Activated B cell treated with CpG ODN at 0.5 μM for 24 hours (primary cell): ENCODE data around the gene CBX2. TPM values are rescaled to one million over a fixed set of nuclear protein-coding genes. Genes with fewer than 3 reads are reported as not detected.
A peak's percentile ranks its signal among the peaks of the same experiment; 100 is the strongest.

Experiments
- ATAC-seq: fragments of 200-7000 bp; cut with Tn5 transposase; one replicate; pipeline ENCODE4 v1.10.0; 2021; ENCODE audit warnings: low read depth, mild to moderate bottlenecking, moderate library complexity
- CTCF ChIA-PET: fragments of 350-600 bp; sonication (Branson Sonifier 250); formaldehyde crosslinking; loops from one replicate; lab custom pipeline; 2021; ENCODE audit warnings: antibody characterized with exemption; lab: Charles Lee
- POLR2A ChIA-PET: fragments of 350-600 bp; sonication (Branson Sonifier 250); formaldehyde crosslinking; loops from one replicate; lab custom pipeline; 2021; ENCODE audit warnings: antibody characterized with exemption; lab: Charles Lee
- DNase-seq: peaks from one replicate; pipeline ENCODE4 v3.0.0; 2022
- H3K27ac Mint-ChIP-seq: one replicate; pipeline ENCODE4 v1.8.0; 2020; ENCODE audit warnings: mixed read lengths
- H3K27me3 Mint-ChIP-seq: one replicate; pipeline ENCODE4 v1.8.0; 2021; ENCODE audit warnings: mixed read lengths
- H3K36me3 Mint-ChIP-seq: one replicate; pipeline ENCODE4 v1.8.0; 2021; ENCODE audit warnings: low read depth, mixed read lengths
- H3K4me1 Mint-ChIP-seq: one replicate; pipeline ENCODE4 v1.8.0; 2021; ENCODE audit warnings: mixed read lengths
- H3K4me3 Mint-ChIP-seq: one replicate; pipeline ENCODE4 v1.8.0; 2020; ENCODE audit warnings: mild to moderate bottlenecking, mixed read lengths
- H3K9me3 Mint-ChIP-seq: one replicate; pipeline ENCODE4 v1.8.0; 2020; ENCODE audit warnings: mixed read lengths
- CTCF ChIP-seq: fragments of 200-600 bp; IDR thresholded peaks from one replicate; pipeline ENCODE4 v1.8.0; 2022; ENCODE audit warnings: antibody characterized with exemption, mild to moderate bottlenecking
- intact Hi-C: fragments of 100-400 bp; cut with micrococcal nuclease; formaldehyde crosslinking; loops from one replicate; pipeline ENCODE4 v1.15.1; 2024
- total RNA-seq: library from RNA; stranded (reverse); gene quantifications from 2 replicates; pipeline ENCODE4 v1.2.3, GENCODE V29; 2022

The CBX2 gene
- total RNA-seq, 1 donor from 2014 or later: 0.67 TPM

DNA sequence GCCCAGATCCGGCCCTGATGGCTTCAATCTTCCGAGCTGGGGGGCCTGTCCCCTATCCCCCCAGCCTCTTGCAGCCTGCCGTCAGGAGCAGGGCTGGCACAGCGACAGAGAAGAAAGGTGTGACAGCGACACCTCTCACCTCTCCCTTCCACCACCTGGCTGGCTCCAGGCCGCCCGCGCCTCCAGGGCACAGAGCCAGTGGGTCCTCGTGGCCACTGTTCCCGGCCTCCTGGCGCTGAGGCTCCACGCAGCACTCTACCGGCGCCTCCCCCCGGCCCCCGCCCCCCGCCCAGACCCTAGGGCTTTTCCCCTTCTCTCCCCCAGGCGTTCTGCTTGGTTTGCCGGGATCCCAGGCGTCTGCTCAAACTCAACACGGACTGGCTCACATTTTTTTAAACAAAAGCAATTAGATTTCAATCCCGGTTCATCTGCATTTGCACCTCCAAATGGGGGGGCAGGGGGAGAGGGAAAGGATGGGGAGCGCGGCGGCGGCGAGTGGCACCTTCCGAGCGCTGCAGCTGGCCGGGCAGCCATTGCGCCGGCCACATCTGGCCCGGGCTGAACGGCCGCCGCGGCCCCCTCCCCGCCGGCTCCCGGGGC, 31.7 kb downstream of the CBX2 start:
- H3K27ac Mint-ChIP-seq: no peak overlapping the region
- peaks cover 43% of the 10 kb centered on the region for H3K4me1 Mint-ChIP-seq
- CTCF ChIA-PET: interaction anchor here (1.2 to 2.2 kb wide), 2 partner anchors 27 to 160 kb away, joined by 3 to 7 read pairs; no protein-coding TSS in a partner anchor
- DNase-seq (no peak), ATAC-seq (no peak)
- intact Hi-C loops: loop anchor here (2.0 to 10.0 kb wide), 3 partner anchors 13 to 1705 kb away; partner anchors contain the start of genes ACTG1, BAHCC1 and CBX8
- no peaks in the 10 kb centered on the region for H3K9me3 Mint-ChIP-seq
- peaks cover 2% of the 10 kb centered on the region for H3K36me3 Mint-ChIP-seq
- H3K4me3 Mint-ChIP-seq: no peak overlapping the region
- POLR2A ChIA-PET: interaction anchor here (1.0 to 18.2 kb wide), 2 partner anchors 27 to 32 kb away, joined by 3 to 212 read pairs; partner anchors contain the start of gene CBX4
- TF ChIP-seq CTCF: no peak
- H3K27me3 Mint-ChIP-seq: peaks cover 56% of the 10 kb centered on the region

- Mint-ChIP-seq H3K36me3 (no peaks in the 10 kb centered on the region), H3K27ac (peak overlapping the region; percentile 46), H3K4me1 (peaks cover 36% of the 10 kb centered on the region), H3K4me3 (peak overlapping the region; percentile 15), H3K27me3 (peaks cover 51% of the 10 kb centered on the region), H3K9me3 (no peaks in the 10 kb centered on the region)
- intact Hi-C loops: loop anchor here (1.0 to 2.0 kb wide), 3 partner anchors 10 to 32 kb away; partner anchors contain the start of gene CBX8
- no peak for TF ChIP-seq CTCF
- CTCF ChIA-PET: interaction anchor here (1.3 to 2.2 kb wide), 3 partner anchors 21 to 30 kb away, joined by 3 to 7 read pairs (median 5); no protein-coding TSS in a partner anchor
- ATAC-seq (peak; percentile 86), DNase-seq (no peak)
- POLR2A ChIA-PET: interaction anchor here (0.6 to 18.2 kb wide), 5 partner anchors 8 to 31 kb away, joined by 3 to 212 read pairs (median 3); partner anchors contain the start of genes CBX4 and CBX8
Measured at GRCh38 chr17:79810130-79811010, 32.4 kb downstream of the CBX2 start.

DNA sequence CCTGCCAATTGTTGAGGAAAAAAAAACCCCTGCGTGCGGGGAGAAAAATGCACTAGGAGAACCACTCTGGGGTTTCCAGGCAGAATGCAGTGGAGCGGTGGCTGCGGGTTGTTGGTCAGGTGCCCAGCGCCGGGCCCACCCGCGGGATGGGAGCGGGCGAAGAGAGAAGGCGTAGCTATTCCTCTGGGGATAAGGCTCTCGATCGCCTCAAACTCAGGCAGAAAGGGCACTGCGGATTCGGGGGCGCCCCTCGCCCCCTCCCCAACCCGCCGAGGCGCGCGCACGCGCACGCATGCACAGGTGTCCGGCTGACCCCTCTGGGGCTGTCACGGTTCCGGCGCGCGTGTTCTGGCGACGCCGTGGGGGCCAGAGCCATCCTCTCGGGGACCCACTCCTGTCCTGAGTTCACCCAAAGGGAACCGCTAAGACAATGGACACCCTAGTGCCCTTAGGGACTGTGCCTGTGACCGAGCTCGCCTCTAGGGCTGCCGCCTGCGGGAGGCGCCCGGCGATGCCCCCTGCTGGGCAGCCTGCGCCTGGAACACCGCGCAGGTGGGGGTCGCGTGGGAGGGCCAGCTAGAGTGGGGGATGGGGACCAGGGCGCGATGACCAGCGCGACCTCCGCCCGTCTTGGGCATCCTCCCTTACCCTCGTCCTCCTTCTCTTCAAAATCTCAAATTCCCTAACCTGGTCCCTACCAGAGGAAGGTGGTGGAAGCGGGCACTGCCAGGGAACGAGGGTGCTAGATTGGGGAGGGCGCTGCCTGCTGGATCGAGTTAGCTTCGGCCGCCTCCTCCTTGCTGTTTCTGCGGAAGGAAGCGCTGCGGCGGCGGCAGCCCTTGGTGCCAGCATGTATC, 33.3 kb downstream of the CBX2 start:
- no peaks in the 10 kb centered on the region for H3K36me3 Mint-ChIP-seq
- H3K27ac Mint-ChIP-seq: peak overlapping the region; percentile 46
- CTCF ChIA-PET: interaction anchor here (1.0 to 2.3 kb wide), 6 partner anchors 13 to 179 kb away, joined by 3 to 8 read pairs (median 4); no protein-coding TSS in a partner anchor
- POLR2A ChIA-PET: interaction anchor here (0.6 to 18.2 kb wide), 9 partner anchors 9 to 1699 kb away, joined by 3 to 212 read pairs (median 4); partner anchors contain the start of genes CBX4 and CBX8
- DNase-seq (no peak), ATAC-seq (no peak)
- no peaks in the 10 kb centered on the region for H3K9me3 Mint-ChIP-seq
- intact Hi-C loops: loop anchor here (1.0 to 2.0 kb wide), 3 partner anchors 11 to 31 kb away; partner anchors contain the start of gene CBX8
- peak overlapping the region; percentile 46 for H3K4me3 Mint-ChIP-seq
- peaks cover 34% of the 10 kb centered on the region for H3K4me1 Mint-ChIP-seq
- peaks cover 51% of the 10 kb centered on the region for H3K27me3 Mint-ChIP-seq
- TF ChIP-seq CTCF: no peak

DNA sequence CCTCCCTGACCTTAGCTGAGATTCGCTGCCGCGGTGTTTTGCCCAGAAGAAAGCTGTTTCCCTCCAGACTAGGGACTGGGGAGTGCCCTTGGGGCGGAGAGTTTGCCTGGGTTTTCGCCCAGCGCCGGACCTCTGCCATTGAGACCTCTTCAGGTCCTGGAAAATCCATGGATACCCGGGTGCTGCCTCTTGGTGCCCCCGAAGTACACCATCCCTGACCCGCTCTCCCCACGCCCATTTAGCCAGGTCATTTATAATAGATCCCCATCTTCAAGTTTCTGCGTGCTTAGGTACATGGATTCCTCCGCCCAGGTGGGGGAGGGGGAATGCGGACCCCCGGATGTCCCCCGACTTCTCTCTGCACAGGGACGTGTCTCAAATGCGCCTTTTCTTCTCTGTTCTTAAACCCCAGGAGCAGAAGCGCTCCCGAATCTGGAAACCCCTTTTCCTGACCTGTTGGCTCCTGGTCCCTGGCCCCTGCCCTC, 34.0 kb downstream of the CBX2 start:
- ChIA-PET CTCF (interaction anchor here (0.9 to 2.3 kb wide), 7 partner anchors 13 to 179 kb away, joined by 3 to 8 read pairs (median 4); no protein-coding TSS in a partner anchor), POLR2A (interaction anchor here (0.5 to 18.2 kb wide), 11 partner anchors 13 to 1698 kb away, joined by 3 to 212 read pairs (median 4); partner anchors contain the start of gene CBX4)
- DNase-seq (no peak), ATAC-seq (no peak)
- Mint-ChIP-seq H3K9me3 (no peaks in the 10 kb centered on the region), H3K36me3 (no peaks in the 10 kb centered on the region), H3K4me1 (peaks cover 33% of the 10 kb centered on the region), H3K4me3 (peak overlapping the region; percentile 46), H3K27ac (peak overlapping the region; percentile 18), H3K27me3 (peaks cover 50% of the 10 kb centered on the region)
- intact Hi-C loops: loop anchor here (1.0 to 2.0 kb wide), 3 partner anchors 12 to 30 kb away; partner anchors contain the start of gene CBX8
- no peak for TF ChIP-seq CTCF
